NCI-H146 (cell line): ENCODE measurements around the gene FHDC1.

Experiments used
- DNase-seq: peaks from one replicate; lab custom pipeline; 2025; lab: John Stamatoyannopoulos, UW

The FHDC1 gene

GRCh38 chr4:153005899-153006381, 69.8 kb downstream of the FHDC1 start:
- DNase-seq = no peak

GRCh38 chr4:153008578-153009199, 72.6 kb downstream of the FHDC1 start:
- no peak for DNase-seq

- no peak for DNase-seq
These were observed 74.0 kb downstream of the FHDC1 start for GRCh38 chr4:153010146-153010545.

GRCh38 chr4:153013202-153013977, 77.3 kb downstream of the FHDC1 start:
- DNase-seq = no peak

GRCh38 chr4:153014460-153014859, 78.3 kb downstream of the FHDC1 start:
- no peak for DNase-seq

GRCh38 chr4:153016592-153016991, 80.5 kb downstream of the FHDC1 start:
- no peak for DNase-seq

- DNase-seq = no peak
These were observed 81.9 kb downstream of the FHDC1 start for GRCh38 chr4:153018031-153018430.

GRCh38 chr4:153018684-153019083, 82.6 kb downstream of the FHDC1 start:
- no peak for DNase-seq

- DNase-seq = no peak
These were observed 83.8 kb downstream of the FHDC1 start for GRCh38 chr4:153019906-153020305.

- no peak for DNase-seq
These were observed 84.3 kb downstream of the FHDC1 start for GRCh38 chr4:153020457-153020856.

GRCh38 chr4:153021276-153021675, 85.2 kb downstream of the FHDC1 start:
- no peak for DNase-seq

- peak; percentile 68 for DNase-seq
These were observed 86.2 kb downstream of the FHDC1 start for GRCh38 chr4:153022241-153022715.

GRCh38 chr4:153023139-153023538, 87.0 kb downstream of the FHDC1 start:
- no peak for DNase-seq

GRCh38 chr4:153023692-153024394, 87.7 kb downstream of the FHDC1 start:
- no peak for DNase-seq

GRCh38 chr4:153024466-153024865, 88.3 kb downstream of the FHDC1 start:
- DNase-seq = no peak

GRCh38 chr4:153025406-153025805, 89.3 kb downstream of the FHDC1 start:
- DNase-seq = no peak

GRCh38 chr4:153026591-153027346, 90.6 kb downstream of the FHDC1 start:
- DNase-seq = no peak

- no peak for DNase-seq
These were observed 91.7 kb downstream of the FHDC1 start for GRCh38 chr4:153027866-153028265.

GRCh38 chr4:153028535-153028934, 92.4 kb downstream of the FHDC1 start:
- no peak for DNase-seq
